Measurements from ENCODE around the gene DNAH14.

DNA sequence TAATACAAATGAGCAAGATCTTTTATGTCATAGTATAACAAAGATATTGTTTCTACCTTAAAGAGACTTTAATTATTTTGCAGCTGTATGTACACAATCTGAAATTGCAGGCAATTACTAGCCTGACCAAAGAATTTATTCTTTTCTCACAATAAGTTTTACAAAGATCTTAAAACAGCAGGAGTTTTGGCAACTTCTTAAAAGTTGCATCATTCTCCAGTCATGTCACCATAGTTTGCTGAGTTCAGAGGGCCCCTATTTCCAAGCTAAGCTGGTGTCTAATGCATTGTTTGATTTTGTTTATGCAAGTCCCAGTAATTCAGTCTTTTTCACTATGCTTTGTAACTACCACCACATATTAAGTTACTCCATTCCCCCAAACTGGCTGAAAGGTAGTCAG lies 114.8 kb downstream of the DNAH14 start:
- TF ChIP-seq, protein P1, sequence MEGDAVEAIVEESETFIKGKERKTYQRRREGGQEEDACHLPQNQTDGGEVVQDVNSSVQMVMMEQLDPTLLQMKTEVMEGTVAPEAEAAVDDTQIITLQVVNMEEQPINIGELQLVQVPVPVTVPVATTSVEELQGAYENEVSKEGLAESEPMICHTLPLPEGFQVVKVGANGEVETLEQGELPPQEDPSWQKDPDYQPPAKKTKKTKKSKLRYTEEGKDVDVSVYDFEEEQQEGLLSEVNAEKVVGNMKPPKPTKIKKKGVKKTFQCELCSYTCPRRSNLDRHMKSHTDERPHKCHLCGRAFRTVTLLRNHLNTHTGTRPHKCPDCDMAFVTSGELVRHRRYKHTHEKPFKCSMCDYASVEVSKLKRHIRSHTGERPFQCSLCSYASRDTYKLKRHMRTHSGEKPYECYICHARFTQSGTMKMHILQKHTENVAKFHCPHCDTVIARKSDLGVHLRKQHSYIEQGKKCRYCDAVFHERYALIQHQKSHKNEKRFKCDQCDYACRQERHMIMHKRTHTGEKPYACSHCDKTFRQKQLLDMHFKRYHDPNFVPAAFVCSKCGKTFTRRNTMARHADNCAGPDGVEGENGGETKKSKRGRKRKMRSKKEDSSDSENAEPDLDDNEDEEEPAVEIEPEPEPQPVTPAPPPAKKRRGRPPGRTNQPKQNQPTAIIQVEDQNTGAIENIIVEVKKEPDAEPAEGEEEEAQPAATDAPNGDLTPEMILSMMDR (IDR thresholded peaks at IDR 0.05): no peak
- no peak for TF ChIP-seq ZFX (IDR thresholded peaks at IDR 0.05; ENCODE audit: borderline replicate concordance)

All from 22Rv1 (cell line).